Activated CD8-positive, alpha-beta T cell treated with anti-CD3 and anti-CD28 coated beads for 36 hours (primary cell): Measurements from ENCODE around the gene KDSR. TPM values are rescaled to one million over a fixed set of nuclear protein-coding genes. Genes with fewer than 3 reads are reported as not detected.

Experiments used
- ATAC-seq: fragments of 200-7000 bp; cut with Tn5 transposase; one replicate; pipeline ENCODE4 v1.10.0; 2021; ENCODE audit warnings: mild to moderate bottlenecking, moderate library complexity
- CTCF ChIA-PET: fragments of 350-600 bp; sonication (Branson Sonifier 250); formaldehyde crosslinking; loops from one replicate; lab custom pipeline; 2021; ENCODE audit warnings: antibody characterized with exemption; lab: Charles Lee
- POLR2A ChIA-PET: fragments of 350-600 bp; sonication (Branson Sonifier 250); formaldehyde crosslinking; loops from one replicate; lab custom pipeline; 2021; ENCODE audit warnings: antibody characterized with exemption; lab: Charles Lee
- DNase-seq: peaks from one replicate; pipeline ENCODE4 v3.0.0-alpha.2; 2020
- H3K27ac Mint-ChIP-seq: one replicate; pipeline ENCODE4 v1.8.0; 2021; ENCODE audit warnings: mild to moderate bottlenecking, mixed read lengths
- H3K27me3 Mint-ChIP-seq: one replicate; pipeline ENCODE4 v1.8.0; 2021; ENCODE audit warnings: mixed read lengths
- H3K36me3 Mint-ChIP-seq: one replicate; pipeline ENCODE4 v1.8.0; 2021; ENCODE audit warnings: low read depth, mixed read lengths
- H3K4me1 Mint-ChIP-seq: one replicate; pipeline ENCODE4 v1.8.0; 2021; ENCODE audit warnings: low read depth, mixed read lengths
- H3K4me3 Mint-ChIP-seq: one replicate; pipeline ENCODE4 v1.8.0; 2021; ENCODE audit warnings: mild to moderate bottlenecking, moderate library complexity, mixed read lengths
- H3K9me3 Mint-ChIP-seq: one replicate; pipeline ENCODE4 v1.8.0; 2021; ENCODE audit warnings: mixed read lengths
- intact Hi-C: fragments of 100-400 bp; cut with micrococcal nuclease; formaldehyde crosslinking; loops from one replicate; pipeline ENCODE4 v1.10.0; 2022
- total RNA-seq, 2 experiments: library from RNA; stranded (reverse); gene quantifications; one replicate each; pipeline ENCODE4 v1.2.3, GENCODE V29; 2021
- TF ChIP-seq, protein P1 (sequence below): fragments of 200-600 bp; IDR thresholded peaks from one replicate; pipeline ENCODE4 v1.8.0; 2022; ENCODE audit warnings: antibody characterized with exemption, mild to moderate bottlenecking

Gene KDSR
- total RNA-seq, 2 experiments from 2014 or later, result 53.4 TPM

DNA sequence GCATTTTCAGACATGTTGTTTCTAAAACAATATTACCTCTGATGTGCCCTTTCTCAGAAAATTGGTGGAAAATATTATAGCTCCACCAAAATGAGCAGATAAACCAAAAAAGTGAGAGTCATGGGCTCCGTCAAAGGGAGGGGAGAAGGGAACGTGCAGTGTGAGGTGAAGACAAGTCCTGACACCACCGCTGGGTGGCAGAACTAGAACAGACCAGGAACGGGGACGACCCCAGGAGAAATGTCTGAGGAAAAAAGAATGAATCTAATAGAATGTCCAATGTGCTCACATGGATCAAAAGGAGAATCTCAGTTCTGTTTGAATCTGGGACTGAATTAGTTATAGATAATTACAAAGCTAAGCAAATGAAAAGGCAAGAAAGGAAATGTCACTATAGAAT, 24.8 kb downstream of the KDSR start:
- Mint-ChIP-seq H3K36me3 (peaks cover 38% of the 10 kb centered on the region), H3K4me1 (peaks cover 4% of the 10 kb centered on the region), H3K4me3 (no peak overlapping the region), H3K9me3 (no peaks in the 10 kb centered on the region), H3K27ac (no peak overlapping the region), H3K27me3 (no peaks in the 10 kb centered on the region)
- CTCF ChIA-PET, result interaction anchor here (1.0 to 9.2 kb wide), 11 partner anchors 9 to 327 kb away, joined by 3 to 99 read pairs (median 5); no protein-coding TSS in a partner anchor
- intact Hi-C loops, result loop anchor here (5.0 kb wide), 2 partner anchors 95 to 325 kb away; no protein-coding TSS in a partner anchor
- ATAC-seq (peak; percentile 58), DNase-seq (peak; percentile 53)
- TF ChIP-seq, protein P1, sequence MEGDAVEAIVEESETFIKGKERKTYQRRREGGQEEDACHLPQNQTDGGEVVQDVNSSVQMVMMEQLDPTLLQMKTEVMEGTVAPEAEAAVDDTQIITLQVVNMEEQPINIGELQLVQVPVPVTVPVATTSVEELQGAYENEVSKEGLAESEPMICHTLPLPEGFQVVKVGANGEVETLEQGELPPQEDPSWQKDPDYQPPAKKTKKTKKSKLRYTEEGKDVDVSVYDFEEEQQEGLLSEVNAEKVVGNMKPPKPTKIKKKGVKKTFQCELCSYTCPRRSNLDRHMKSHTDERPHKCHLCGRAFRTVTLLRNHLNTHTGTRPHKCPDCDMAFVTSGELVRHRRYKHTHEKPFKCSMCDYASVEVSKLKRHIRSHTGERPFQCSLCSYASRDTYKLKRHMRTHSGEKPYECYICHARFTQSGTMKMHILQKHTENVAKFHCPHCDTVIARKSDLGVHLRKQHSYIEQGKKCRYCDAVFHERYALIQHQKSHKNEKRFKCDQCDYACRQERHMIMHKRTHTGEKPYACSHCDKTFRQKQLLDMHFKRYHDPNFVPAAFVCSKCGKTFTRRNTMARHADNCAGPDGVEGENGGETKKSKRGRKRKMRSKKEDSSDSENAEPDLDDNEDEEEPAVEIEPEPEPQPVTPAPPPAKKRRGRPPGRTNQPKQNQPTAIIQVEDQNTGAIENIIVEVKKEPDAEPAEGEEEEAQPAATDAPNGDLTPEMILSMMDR, result peak; percentile 47
- POLR2A ChIA-PET, result no interaction called here

DNA sequence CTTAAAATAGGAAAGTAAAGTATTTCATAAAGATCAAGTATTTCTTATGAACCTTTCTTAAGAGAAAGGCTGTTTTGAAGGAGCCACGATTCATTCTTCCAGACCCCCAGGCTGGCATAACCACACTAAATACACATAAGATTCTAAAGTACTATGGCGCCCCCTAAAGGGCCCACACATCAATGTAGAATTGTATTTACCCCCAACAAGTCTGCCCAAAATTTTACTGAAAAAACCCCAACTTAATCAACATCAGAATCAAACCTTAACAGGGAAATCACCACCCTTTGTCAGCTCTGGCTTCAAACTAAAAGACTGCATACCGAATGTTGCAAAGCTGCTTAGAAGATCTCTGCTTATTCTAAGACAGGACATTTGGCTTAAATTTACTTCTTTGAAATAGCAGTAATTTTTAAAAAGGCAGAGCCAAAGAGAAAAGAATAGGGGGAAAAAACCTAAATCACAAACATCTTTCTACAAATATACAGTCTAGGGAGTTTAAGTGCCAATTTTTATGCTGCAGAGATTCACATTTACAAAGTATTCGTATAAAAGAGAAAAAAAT, 27.0 kb downstream of the KDSR start:
- ChIA-PET CTCF (interaction anchor here (0.6 to 9.2 kb wide), 40 partner anchors 8 to 639 kb away, joined by 3 to 99 read pairs (median 4); no protein-coding TSS in a partner anchor), POLR2A (interaction anchor here (1.0 kb wide), 1 partner anchor 9 kb away, joined by 4 read pairs; no protein-coding TSS in a partner anchor)
- peaks cover 10% of the 10 kb centered on the region for H3K4me1 Mint-ChIP-seq
- H3K4me3 Mint-ChIP-seq, result no peak overlapping the region
- DNase-seq (peak; percentile 75), ATAC-seq (peak; percentile 66)
- no peak overlapping the region for H3K27ac Mint-ChIP-seq
- intact Hi-C loops, result loop anchor here (5.0 kb wide), 2 partner anchors 97 to 323 kb away; no protein-coding TSS in a partner anchor
- no peaks in the 10 kb centered on the region for H3K9me3 Mint-ChIP-seq
- peaks cover 44% of the 10 kb centered on the region for H3K36me3 Mint-ChIP-seq
- TF ChIP-seq, protein P1, result peak; percentile 73
- no peaks in the 10 kb centered on the region for H3K27me3 Mint-ChIP-seq

GRCh38 chr18:63336366-63337099, 30.5 kb downstream of the KDSR start:
- no peak overlapping the region for H3K4me3 Mint-ChIP-seq
- H3K27ac Mint-ChIP-seq, result no peak overlapping the region
- no peak for ATAC-seq
- H3K9me3 Mint-ChIP-seq, result no peaks in the 10 kb centered on the region
- no peaks in the 10 kb centered on the region for H3K27me3 Mint-ChIP-seq
- POLR2A ChIA-PET, result interaction anchor here (0.6 to 0.8 kb wide), 2 partner anchors 45 to 343 kb away, joined by 3 read pairs; no protein-coding TSS in a partner anchor
- CTCF ChIA-PET, result interaction anchor here (1.2 to 9.2 kb wide), 3 partner anchors 11 to 320 kb away, joined by 3 to 81 read pairs (median 7); no protein-coding TSS in a partner anchor
- TF ChIP-seq, protein P1, result no peak
- peaks cover 47% of the 10 kb centered on the region for H3K36me3 Mint-ChIP-seq
- no peak for DNase-seq
- intact Hi-C loops, result no loop called here
- H3K4me1 Mint-ChIP-seq, result peaks cover 10% of the 10 kb centered on the region

- POLR2A ChIA-PET, result interaction anchor here (0.6 kb wide), 1 partner anchor 729 kb away, joined by 3 read pairs; no protein-coding TSS in a partner anchor
- CTCF ChIA-PET, result interaction anchor here (0.7 to 2.4 kb wide), 7 partner anchors 8 to 313 kb away, joined by 3 to 12 read pairs (median 5); no protein-coding TSS in a partner anchor
- H3K36me3 Mint-ChIP-seq, result peaks cover 26% of the 10 kb centered on the region
- H3K27ac Mint-ChIP-seq, result no peak overlapping the region
- TF ChIP-seq, protein P1, result no peak
- no peaks in the 10 kb centered on the region for H3K27me3 Mint-ChIP-seq
- H3K9me3 Mint-ChIP-seq, result no peaks in the 10 kb centered on the region
- H3K4me3 Mint-ChIP-seq, result no peak overlapping the region
- no peak for DNase-seq
- H3K4me1 Mint-ChIP-seq, result no peaks in the 10 kb centered on the region
- ATAC-seq, result no peak
- intact Hi-C loops, result no loop called here
These were observed 35.9 kb downstream of the KDSR start for GRCh38 chr18:63331105-63331504.
